Measurements from ENCODE around the gene TBC1D5.

The TBC1D5 gene

DNA sequence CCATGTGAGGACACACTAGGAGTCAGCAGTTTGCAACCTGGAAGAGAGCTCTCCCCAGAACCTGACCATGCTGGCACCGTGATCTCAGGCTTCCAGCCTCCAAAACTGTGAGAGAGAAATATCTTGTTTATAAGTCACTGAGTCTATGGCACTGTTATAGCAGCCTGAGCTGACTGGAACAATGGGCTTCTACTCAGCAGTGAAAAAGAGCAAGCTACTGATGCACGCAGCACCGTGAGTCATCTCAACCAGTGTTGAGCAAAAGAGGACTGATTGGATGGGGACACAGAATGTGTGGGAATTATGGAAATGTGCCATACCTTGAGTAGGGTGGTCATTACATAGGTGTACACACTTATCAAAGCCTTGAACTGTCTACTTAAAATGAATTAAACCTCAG lies 627.2 kb downstream of the TBC1D5 start:
- Histone ChIP-seq H3K9me3 (ENCODE audit: control insufficient read depth, insufficient read depth, low read length) (no peaks in the 10 kb centered on the region), H3K9me2 (replicated peaks; ENCODE audit: control insufficient read depth, low read length) (no peaks in the 10 kb centered on the region), H3K36me3 (ENCODE audit: control insufficient read depth, low read length) (no peaks in the 10 kb centered on the region), H3K27ac (ENCODE audit: low read depth, low read length) (no peak overlapping the region), H4K20me1 (ENCODE audit: control insufficient read depth, insufficient read depth, low read depth, low read length) (no peaks in the 10 kb centered on the region), H3K27me3 (ENCODE audit: control insufficient read depth, low read length) (no peaks in the 10 kb centered on the region), H3K79me2 (ENCODE audit: control insufficient read depth, low read length) (no peaks in the 10 kb centered on the region), H3K4me2 (ENCODE audit: low read length) (no peak overlapping the region), H3K4me3 (ENCODE audit: low read length) (no peak overlapping the region), H3F3A (ENCODE audit: control insufficient read depth, insufficient read depth) (no peaks in the 10 kb centered on the region), H3K4me1 (ENCODE audit: control insufficient read depth, low read length) (peaks cover 9% of the 10 kb centered on the region)
- TF ChIP-seq EZH2phosphoT487 (IDR thresholded peaks at IDR 0.05; ENCODE audit: borderline replicate concordance, low read length), result no peak
- TF ChIP-seq, protein P1, sequence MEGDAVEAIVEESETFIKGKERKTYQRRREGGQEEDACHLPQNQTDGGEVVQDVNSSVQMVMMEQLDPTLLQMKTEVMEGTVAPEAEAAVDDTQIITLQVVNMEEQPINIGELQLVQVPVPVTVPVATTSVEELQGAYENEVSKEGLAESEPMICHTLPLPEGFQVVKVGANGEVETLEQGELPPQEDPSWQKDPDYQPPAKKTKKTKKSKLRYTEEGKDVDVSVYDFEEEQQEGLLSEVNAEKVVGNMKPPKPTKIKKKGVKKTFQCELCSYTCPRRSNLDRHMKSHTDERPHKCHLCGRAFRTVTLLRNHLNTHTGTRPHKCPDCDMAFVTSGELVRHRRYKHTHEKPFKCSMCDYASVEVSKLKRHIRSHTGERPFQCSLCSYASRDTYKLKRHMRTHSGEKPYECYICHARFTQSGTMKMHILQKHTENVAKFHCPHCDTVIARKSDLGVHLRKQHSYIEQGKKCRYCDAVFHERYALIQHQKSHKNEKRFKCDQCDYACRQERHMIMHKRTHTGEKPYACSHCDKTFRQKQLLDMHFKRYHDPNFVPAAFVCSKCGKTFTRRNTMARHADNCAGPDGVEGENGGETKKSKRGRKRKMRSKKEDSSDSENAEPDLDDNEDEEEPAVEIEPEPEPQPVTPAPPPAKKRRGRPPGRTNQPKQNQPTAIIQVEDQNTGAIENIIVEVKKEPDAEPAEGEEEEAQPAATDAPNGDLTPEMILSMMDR (IDR thresholded peaks at IDR 0.05; ENCODE audit: low read depth, low read length, poor library complexity, severe bottlenecking), result no peak

DNA sequence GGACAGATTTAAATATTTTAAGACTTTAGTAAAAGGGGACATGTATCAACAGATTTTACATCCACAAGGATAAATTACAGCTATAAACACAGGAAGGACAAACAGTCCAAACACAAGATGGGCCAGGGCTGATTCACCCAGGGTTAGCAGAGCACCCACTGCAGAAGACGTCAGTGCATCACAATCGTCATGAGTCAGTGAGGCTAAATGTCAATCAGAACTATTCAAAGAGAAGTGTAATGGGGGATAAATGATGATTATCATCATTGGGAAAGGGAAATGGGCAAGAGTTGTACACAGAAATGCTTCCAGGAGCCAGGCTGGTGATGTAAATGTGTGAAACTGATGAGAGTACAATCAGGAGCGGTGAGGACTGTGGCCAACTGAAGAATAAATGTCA lies 630.8 kb downstream of the TBC1D5 start:
- Histone ChIP-seq H3K9me3 (ENCODE audit: control insufficient read depth, insufficient read depth, low read length) (no peaks in the 10 kb centered on the region), H3K79me2 (ENCODE audit: control insufficient read depth, low read length) (no peaks in the 10 kb centered on the region), H3K36me3 (ENCODE audit: control insufficient read depth, low read length) (no peaks in the 10 kb centered on the region), H3K27ac (ENCODE audit: low read depth, low read length) (no peak overlapping the region), H3K4me3 (ENCODE audit: low read length) (no peak overlapping the region), H3F3A (ENCODE audit: control insufficient read depth, insufficient read depth) (no peaks in the 10 kb centered on the region), H3K4me1 (ENCODE audit: control insufficient read depth, low read length) (peaks cover 9% of the 10 kb centered on the region), H3K27me3 (ENCODE audit: control insufficient read depth, low read length) (no peaks in the 10 kb centered on the region), H4K20me1 (ENCODE audit: control insufficient read depth, insufficient read depth, low read depth, low read length) (no peaks in the 10 kb centered on the region), H3K4me2 (ENCODE audit: low read length) (no peak overlapping the region), H3K9me2 (replicated peaks; ENCODE audit: control insufficient read depth, low read length) (no peaks in the 10 kb centered on the region)
- no peak for TF ChIP-seq EZH2phosphoT487 (IDR thresholded peaks at IDR 0.05; ENCODE audit: borderline replicate concordance, low read length)
- TF ChIP-seq, protein P1 (IDR thresholded peaks at IDR 0.05; ENCODE audit: low read depth, low read length, poor library complexity, severe bottlenecking), result no peak

DNA sequence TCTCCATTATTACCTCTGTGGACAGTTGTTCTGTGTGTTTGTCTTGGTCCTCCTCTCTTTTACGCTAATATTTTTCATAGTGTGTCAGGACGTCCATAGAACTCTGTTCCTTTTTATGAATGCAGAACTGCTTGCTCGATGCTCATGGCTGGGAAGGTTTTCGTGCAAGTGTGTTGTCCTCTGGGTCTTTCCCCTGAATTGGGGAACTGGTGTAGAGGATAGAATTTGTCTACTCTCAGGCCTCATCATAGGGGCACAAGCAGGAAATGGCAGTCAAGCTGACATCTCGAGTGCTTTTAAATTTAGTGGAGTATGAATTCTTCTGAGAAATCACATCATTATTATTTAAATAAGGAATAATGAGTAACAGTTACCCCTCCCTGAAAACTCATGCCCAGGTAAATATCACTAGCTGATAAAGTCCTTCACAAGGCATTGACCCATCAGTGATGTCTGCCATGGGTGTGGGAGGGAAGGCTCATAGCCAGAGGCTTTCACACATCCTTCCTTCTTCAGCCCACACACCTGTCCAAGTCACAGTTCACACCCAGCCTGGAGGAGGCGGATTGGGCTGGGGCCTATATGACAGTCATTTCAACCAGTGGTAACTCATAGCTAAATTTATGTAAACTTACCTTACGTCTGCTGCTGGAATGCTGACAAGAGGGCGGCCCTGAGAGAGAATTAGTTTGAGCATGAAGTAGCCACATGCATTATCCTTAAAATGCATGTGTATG lies 631.6 kb downstream of the TBC1D5 start:
- Histone ChIP-seq H3K27me3 (ENCODE audit: control insufficient read depth, low read length) (no peaks in the 10 kb centered on the region), H3F3A (ENCODE audit: control insufficient read depth, insufficient read depth) (no peaks in the 10 kb centered on the region), H3K9me3 (ENCODE audit: control insufficient read depth, insufficient read depth, low read length) (no peaks in the 10 kb centered on the region), H3K27ac (ENCODE audit: low read depth, low read length) (no peak overlapping the region), H4K20me1 (ENCODE audit: control insufficient read depth, insufficient read depth, low read depth, low read length) (no peaks in the 10 kb centered on the region), H3K36me3 (ENCODE audit: control insufficient read depth, low read length) (no peaks in the 10 kb centered on the region), H3K4me3 (ENCODE audit: low read length) (no peak overlapping the region), H3K9me2 (replicated peaks; ENCODE audit: control insufficient read depth, low read length) (no peaks in the 10 kb centered on the region), H3K79me2 (ENCODE audit: control insufficient read depth, low read length) (no peaks in the 10 kb centered on the region), H3K4me2 (ENCODE audit: low read length) (no peak overlapping the region), H3K4me1 (ENCODE audit: control insufficient read depth, low read length) (peaks cover 9% of the 10 kb centered on the region)
- TF ChIP-seq, protein P1 (IDR thresholded peaks at IDR 0.05; ENCODE audit: low read depth, low read length, poor library complexity, severe bottlenecking), result no peak
- TF ChIP-seq EZH2phosphoT487 (IDR thresholded peaks at IDR 0.05; ENCODE audit: borderline replicate concordance, low read length), result no peak
